H9 (cell line): ENCODE measurements around the gene MYO1F. TPM values are rescaled to one million over a fixed set of nuclear protein-coding genes. Genes with fewer than 3 reads are reported as not detected.
A peak's percentile ranks its signal among the peaks of the same experiment; 100 is the strongest.

Source experiments
- DNase-seq: peaks from one replicate; pipeline ENCODE4 v3.0.0-alpha.2; 2017
- H2AFZ ChIP-seq: one replicate; pipeline ENCODE4 v1.6.1; 2013; ENCODE audit warnings: mild to moderate bottlenecking, low read length, control low read depth, moderate library complexity
- H2AK5ac ChIP-seq: 2 replicates; pipeline ENCODE4 v1.6.1; 2013; ENCODE audit warnings: low read length, control low read depth, mixed read lengths; ENCODE audit not compliant: insufficient read length
- H2BK120ac ChIP-seq: one replicate; pipeline ENCODE4 v1.6.1; 2013; ENCODE audit warnings: low read depth, mild to moderate bottlenecking, low read length, control low read depth, inconsistent platforms; ENCODE audit not compliant: poor library complexity, severe bottlenecking
- H2BK12ac ChIP-seq: 2 replicates; pipeline ENCODE4 v1.6.1; 2013; ENCODE audit warnings: low read length, control low read depth, mixed read lengths, low read depth; ENCODE audit not compliant: insufficient read length
- H2BK15ac ChIP-seq: 2 replicates; pipeline ENCODE4 v1.6.1; 2013; ENCODE audit warnings: low read depth, low read length, control low read depth
- H2BK20ac ChIP-seq: one replicate; pipeline ENCODE4 v1.6.1; 2013; ENCODE audit warnings: low read depth, mild to moderate bottlenecking, low read length, control low read depth, inconsistent platforms; ENCODE audit not compliant: poor library complexity, severe bottlenecking
- H2BK5ac ChIP-seq: 2 replicates; pipeline ENCODE4 v1.6.1; 2013; ENCODE audit warnings: low read length, control low read depth, mixed read lengths; ENCODE audit not compliant: insufficient read length
- H3K14ac ChIP-seq: 2 replicates; pipeline ENCODE4 v1.6.1; 2013; ENCODE audit warnings: low read length, control low read depth; ENCODE audit not compliant: insufficient read depth
- H3K18ac ChIP-seq: 2 replicates; pipeline ENCODE4 v1.6.1; 2013; ENCODE audit warnings: low read depth, mild to moderate bottlenecking, mixed read lengths, low read length, control low read depth; ENCODE audit not compliant: insufficient read length
- H3K23ac ChIP-seq: 2 replicates; pipeline ENCODE4 v1.6.1; 2013; ENCODE audit warnings: low read length, control low read depth, mixed read lengths, low read depth; ENCODE audit not compliant: insufficient read length
- H3K23me2 ChIP-seq: 2 replicates; pipeline ENCODE4 v1.6.1; 2013; ENCODE audit warnings: low read depth, mild to moderate bottlenecking, mixed read lengths, low read length, control low read depth; ENCODE audit not compliant: insufficient read length, poor library complexity, severe bottlenecking
- H3K27ac ChIP-seq: 2 replicates; pipeline ENCODE4 v1.5.1; 2013; ENCODE audit warnings: low read length, control low read depth, mixed read lengths, low read depth; ENCODE audit not compliant: insufficient read length
- H3K27me3 ChIP-seq: 2 replicates; pipeline ENCODE4 v1.6.1; 2013; ENCODE audit warnings: low read length, control low read depth, inconsistent platforms; ENCODE audit not compliant: insufficient read depth
- H3K4ac ChIP-seq: 2 replicates; pipeline ENCODE4 v1.6.1; 2013; ENCODE audit warnings: low read depth, mild to moderate bottlenecking, control low read depth, inconsistent platforms, low read length, moderate library complexity
- H3K4me1 ChIP-seq: 2 replicates; pipeline ENCODE4 v1.6.1; 2013; ENCODE audit warnings: low read length, control low read depth, inconsistent platforms; ENCODE audit not compliant: insufficient read depth
- H3K4me2 ChIP-seq: 2 replicates; pipeline ENCODE4 v1.6.1; 2013; ENCODE audit warnings: low read length, control low read depth, mixed read lengths; ENCODE audit not compliant: insufficient read length, insufficient read depth
- H3K56ac ChIP-seq: 2 replicates; pipeline ENCODE4 v1.6.1; 2013; ENCODE audit warnings: low read depth, mild to moderate bottlenecking, mixed read lengths, low read length, control low read depth; ENCODE audit not compliant: insufficient read length
- H3K79me1 ChIP-seq: 2 replicates; pipeline ENCODE4 v1.6.1; 2013; ENCODE audit warnings: low read depth, mild to moderate bottlenecking, moderate library complexity, low read length, control low read depth, inconsistent platforms; ENCODE audit not compliant: insufficient read depth, poor library complexity, severe bottlenecking
- H3K79me2 ChIP-seq: 2 replicates; pipeline ENCODE4 v1.6.1; 2013; ENCODE audit warnings: low read length, control low read depth, inconsistent platforms; ENCODE audit not compliant: insufficient read depth
- H3K9ac ChIP-seq: 2 replicates; pipeline ENCODE4 v1.6.1; 2013; ENCODE audit warnings: low read length, control low read depth, mixed read lengths; ENCODE audit not compliant: insufficient read length; ENCODE audit errors: extremely low read depth
- H3K9me3 ChIP-seq: one replicate; pipeline ENCODE4 v1.6.1; 2013; ENCODE audit warnings: low read depth, low read length, inconsistent platforms; ENCODE audit not compliant: control insufficient read depth
- H3T11ph ChIP-seq: one replicate; pipeline ENCODE4 v1.6.1; 2013; ENCODE audit warnings: mild to moderate bottlenecking, low read length, control low read depth, inconsistent platforms
- H4K20me1 ChIP-seq: one replicate; pipeline ENCODE4 v1.6.1; 2013; ENCODE audit not compliant: control insufficient read depth, insufficient read length, insufficient read depth
- H4K5ac ChIP-seq: 2 replicates; pipeline ENCODE4 v1.6.1; 2013; ENCODE audit warnings: low read depth, mild to moderate bottlenecking, mixed read lengths, low read length, control low read depth; ENCODE audit not compliant: insufficient read length
- H4K8ac ChIP-seq: replicated peaks from 2 replicates; pipeline ENCODE4 v1.6.1; 2013; ENCODE audit warnings: low read length, control low read depth, mixed read lengths, low read depth; ENCODE audit not compliant: insufficient read length
- H4K91ac ChIP-seq: 2 replicates; pipeline ENCODE4 v1.6.1; 2013; ENCODE audit warnings: low read depth, mild to moderate bottlenecking, moderate library complexity, mixed read lengths, low read length, control low read depth; ENCODE audit not compliant: insufficient read length
- H3K27ac Mint-ChIP-seq, 3 experiments: 2 replicates in 2 of 3; 3 replicates in 1 of 3; pipeline ENCODE4 v1.8.0; 2020 to 2021; ENCODE audit warnings: mixed read lengths in 3 of 3, mild to moderate bottlenecking in 1 of 3, moderate library complexity in 1 of 3
- H3K27me3 Mint-ChIP-seq: 2 replicates; pipeline ENCODE4 v1.8.0; 2021; ENCODE audit warnings: low read depth, mild to moderate bottlenecking, moderate library complexity, mixed read lengths
- H3K36me3 Mint-ChIP-seq, 3 experiments: 2 replicates in 2 of 3; 3 replicates in 1 of 3; pipeline ENCODE4 v1.8.0; 2020 to 2021; ENCODE audit warnings: low read depth in 3 of 3, mixed read lengths in 3 of 3; ENCODE audit not compliant: insufficient read depth in 1 of 3
- H3K4me1 Mint-ChIP-seq, 2 experiments: 2 replicates each; pipeline ENCODE4 v1.8.0; 2020; ENCODE audit warnings: mixed read lengths in 2 of 2
- H3K4me3 Mint-ChIP-seq, 2 experiments: 2 replicates in 1 of 2; 3 replicates in 1 of 2; pipeline ENCODE4 v1.8.0; 2020 to 2021; ENCODE audit warnings: mild to moderate bottlenecking in 2 of 2, mixed read lengths in 2 of 2, moderate library complexity in 1 of 2
- H3K9me3 Mint-ChIP-seq, 2 experiments: 2 replicates in 1 of 2; 3 replicates in 1 of 2; pipeline ENCODE4 v1.8.0; 2020; ENCODE audit warnings: mild to moderate bottlenecking in 2 of 2, mixed read lengths in 2 of 2, moderate library complexity in 1 of 2
- WGBS: extraction: QIAGEN DNeasy Blood & Tissue Kit; methylation state at CpG from one replicate; pipeline ENCODE4 v1.1.7; 2013; ENCODE audit warnings: missing lambda C conversion rate, low lambda C conversion rate, mixed read lengths; ENCODE audit not compliant: insufficient read length; ENCODE audit errors: extremely low coverage; 5-methylcytosine and 5-hydroxymethylcytosine counted together
- total RNA-seq: library from RNA; stranded (reverse); gene quantifications from 2 replicates; pipeline ENCODE4 v1.2.1, GENCODE V29; 2021
- TF ChIP-seq, protein P1 (sequence below): fragments of 200-600 bp; sonication (generic); conservative IDR thresholded peaks from 3 replicates; pipeline ENCODE4 v1.8.0; 2021; ENCODE audit warnings: antibody characterized with exemption, mild to moderate bottlenecking

MYO1F gene
- total RNA-seq, 1 experiment from 2014 or later = 1.0 TPM

DNA sequence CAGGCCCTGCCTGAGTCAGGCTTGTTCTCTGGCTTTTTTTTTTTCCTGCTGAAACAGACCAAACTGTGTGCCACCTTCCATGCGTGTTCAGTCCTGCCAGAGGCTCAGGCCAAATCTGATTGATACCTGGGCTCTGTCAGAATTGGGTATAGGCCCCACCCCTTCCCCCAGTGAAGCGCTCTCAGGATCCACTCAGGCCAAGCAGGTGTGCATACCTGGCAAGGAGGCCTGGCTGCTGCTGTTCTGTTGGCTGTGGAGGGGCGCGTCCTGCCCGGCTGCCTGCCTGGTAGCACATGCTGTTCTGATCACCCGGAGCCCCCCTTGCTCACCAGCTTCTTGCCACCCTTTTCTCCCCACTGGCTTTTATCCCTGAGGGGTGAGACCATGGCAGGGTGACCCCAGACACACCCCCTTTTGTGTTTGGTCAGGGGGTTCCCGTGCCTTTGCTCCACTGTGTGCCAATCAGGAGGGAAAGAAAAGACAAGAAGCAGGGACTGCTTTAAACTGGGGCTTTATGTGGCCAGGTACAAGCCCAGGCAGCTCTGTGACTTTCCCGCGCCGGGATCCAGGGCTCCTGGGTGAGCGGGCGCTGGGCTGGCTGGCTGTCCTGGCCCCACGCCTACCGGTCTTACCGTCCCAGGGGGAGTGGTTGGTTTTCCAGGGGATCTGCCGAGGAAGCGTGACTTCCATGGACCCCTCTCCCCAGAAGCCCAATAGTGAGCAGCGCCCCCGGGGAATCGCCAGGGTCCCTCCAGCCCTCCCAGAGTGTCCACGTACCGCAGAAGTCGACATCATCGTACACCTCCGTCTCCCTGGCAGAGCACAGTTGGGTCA lies 87.5 kb downstream of the MYO1F start:
- Histone ChIP-seq H2BK12ac (no peak overlapping the region), H3K9ac (no peak overlapping the region), H3K4ac (no peak overlapping the region), H4K91ac (no peak overlapping the region), H2BK120ac (no peak overlapping the region), H3K79me1 (no peaks in the 10 kb centered on the region), H4K5ac (no peak overlapping the region), H3K4me1 (no peaks in the 10 kb centered on the region), H2AFZ (no peak overlapping the region), H3K27me3 (no peaks in the 10 kb centered on the region), H3K23me2 (no peaks in the 10 kb centered on the region), H4K8ac (no peak overlapping the region), H3K79me2 (no peaks in the 10 kb centered on the region), H2BK20ac (no peak overlapping the region), H3K27ac (no peak overlapping the region), H4K20me1 (no peaks in the 10 kb centered on the region), H3K18ac (no peak overlapping the region), H3T11ph (no peak overlapping the region), H3K14ac (no peak overlapping the region), H3K56ac (no peak overlapping the region), H2BK15ac (no peak overlapping the region), H2BK5ac (no peak overlapping the region), H3K4me2 (no peak overlapping the region), H3K23ac (no peak overlapping the region), H2AK5ac (no peak overlapping the region), H3K9me3 (no peaks in the 10 kb centered on the region)
- Mint-ChIP-seq H3K36me3 (peaks cover 34 to 47% (median 47%) of the 10 kb centered on the region in 3 experiments), H3K4me1 (peaks cover 7 to 15% of the 10 kb centered on the region in 2 experiments), H3K27ac (peak overlapping the region; percentile 59 to 97 (median 73); a peak in 5 of 7 replicates), H3K27me3 (no peaks in the 10 kb centered on the region; the same call in 1 of the 2 replicates), H3K4me3 (no peak overlapping the region), H3K9me3 (no peaks in the 10 kb centered on the region)
- WGBS = no CpG with 5 or more reads among the region's 25 CpGs
- TF ChIP-seq, protein P1, sequence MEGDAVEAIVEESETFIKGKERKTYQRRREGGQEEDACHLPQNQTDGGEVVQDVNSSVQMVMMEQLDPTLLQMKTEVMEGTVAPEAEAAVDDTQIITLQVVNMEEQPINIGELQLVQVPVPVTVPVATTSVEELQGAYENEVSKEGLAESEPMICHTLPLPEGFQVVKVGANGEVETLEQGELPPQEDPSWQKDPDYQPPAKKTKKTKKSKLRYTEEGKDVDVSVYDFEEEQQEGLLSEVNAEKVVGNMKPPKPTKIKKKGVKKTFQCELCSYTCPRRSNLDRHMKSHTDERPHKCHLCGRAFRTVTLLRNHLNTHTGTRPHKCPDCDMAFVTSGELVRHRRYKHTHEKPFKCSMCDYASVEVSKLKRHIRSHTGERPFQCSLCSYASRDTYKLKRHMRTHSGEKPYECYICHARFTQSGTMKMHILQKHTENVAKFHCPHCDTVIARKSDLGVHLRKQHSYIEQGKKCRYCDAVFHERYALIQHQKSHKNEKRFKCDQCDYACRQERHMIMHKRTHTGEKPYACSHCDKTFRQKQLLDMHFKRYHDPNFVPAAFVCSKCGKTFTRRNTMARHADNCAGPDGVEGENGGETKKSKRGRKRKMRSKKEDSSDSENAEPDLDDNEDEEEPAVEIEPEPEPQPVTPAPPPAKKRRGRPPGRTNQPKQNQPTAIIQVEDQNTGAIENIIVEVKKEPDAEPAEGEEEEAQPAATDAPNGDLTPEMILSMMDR = no peak
- DNase-seq = peak; percentile 50
